AG10803 (cell line): ENCODE data around the gene FABP3.

ENCODE experiments used
- DNase-seq: peaks from one replicate; pipeline ENCODE4 v3.0.0; 2010; ENCODE audit warnings: low read depth
- H3K4me3 ChIP-seq: 2 replicates; pipeline ENCODE4 v1.5.1; 2011; ENCODE audit warnings: mild to moderate bottlenecking, low read length, control low read depth
- CTCF ChIP-seq: conservative IDR thresholded peaks from 2 replicates; pipeline ENCODE4 v1.5.1; 2011; ENCODE audit warnings: mild to moderate bottlenecking, low read length, control low read depth, inconsistent platforms

FABP3 gene

GRCh38 chr1:31415658-31416057 is 42.8 kb upstream of the FABP3 start:
- no peak for DNase-seq
- no peak overlapping the region for H3K4me3 ChIP-seq
- no peak for TF ChIP-seq CTCF

GRCh38 chr1:31414980-31415370 is 42.1 kb upstream of the FABP3 start:
- no peak for TF ChIP-seq CTCF
- peak overlapping the region; percentile 87 for H3K4me3 ChIP-seq
- no peak for DNase-seq

GRCh38 chr1:31413405-31414001 is 40.6 kb upstream of the FABP3 start:
- H3K4me3 ChIP-seq = peak overlapping the region; percentile 87
- no peak for TF ChIP-seq CTCF
- peak; percentile 58 for DNase-seq

GRCh38 chr1:31412732-31413404 is 40.0 kb upstream of the FABP3 start, which contains the start of gene SERINC2:
SERINC2 (plus strand) TSS chr1:31413213; CDS start chr1:31413266, 53 bp downstream.
- DNase-seq = no peak
- peak within 1 kb of the TSS; percentile 87 for H3K4me3 ChIP-seq
- TF ChIP-seq CTCF = no peak

GRCh38 chr1:31412205-31412604 is 39.3 kb upstream of the FABP3 start:
- DNase-seq = no peak
- TF ChIP-seq CTCF = no peak
- H3K4me3 ChIP-seq = no peak overlapping the region

- TF ChIP-seq CTCF = no peak
- DNase-seq = peak; percentile 67
- H3K4me3 ChIP-seq = no peak overlapping the region
Observed at GRCh38 chr1:31410871-31411270, 38.0 kb upstream of the FABP3 start.
